Liver (tissue), 3 donors: Measurements from ENCODE around the gene EDC3.

Experiments
- EGR1 ChIP-seq, 2 donors: IDR thresholded peaks; 2 replicates each; pipeline ENCODE4 v1.6.1; 2016 to 2018; ENCODE audit warnings: antibody characterized with exemption in 2 of 2, low read depth in 2 of 2
- HNF4G ChIP-seq: IDR thresholded peaks from 2 replicates; pipeline ENCODE4 v1.6.1; 2016; ENCODE audit warnings: antibody characterized with exemption
- JUND ChIP-seq, 2 donors: IDR thresholded peaks; 2 replicates each; pipeline ENCODE4 v1.6.1; 2016; ENCODE audit warnings: antibody characterized with exemption in 2 of 2
- SP1 ChIP-seq: IDR thresholded peaks from 2 replicates; pipeline ENCODE4 v1.6.1; 2018; ENCODE audit warnings: antibody characterized with exemption, mild to moderate bottlenecking
- TAF1 ChIP-seq: conservative IDR thresholded peaks from 2 replicates; pipeline ENCODE4 v1.6.1; 2016; ENCODE audit warnings: antibody characterized with exemption, mild to moderate bottlenecking
- YY1 ChIP-seq: IDR thresholded peaks from 2 replicates; pipeline ENCODE4 v1.6.1; 2016; ENCODE audit warnings: antibody characterized with exemption, mild to moderate bottlenecking
- TF ChIP-seq, protein P1 (sequence below): fragments of 150-350 bp; IDR thresholded peaks from 2 replicates; pipeline ENCODE4 v1.5.1; 2017; ENCODE audit warnings: improper control_type of control experiment, low read depth, low read length; ENCODE audit not compliant: missing input control
- TF ChIP-seq, protein P2 (sequence below): IDR thresholded peaks from 2 replicates; pipeline ENCODE4 v1.6.1; 2016; ENCODE audit warnings: antibody characterized with exemption, mild to moderate bottlenecking
- TF ChIP-seq, protein P3 (sequence below): IDR thresholded peaks from 2 replicates; pipeline ENCODE4 v1.6.1; 2016; ENCODE audit warnings: antibody characterized with exemption
- TF ChIP-seq, protein P4 (sequence below): IDR thresholded peaks from 2 replicates; pipeline ENCODE4 v1.6.1; 2016; ENCODE audit warnings: antibody characterized with exemption
- donor health status: healthy.
- donor health status: healthy.

DNA sequence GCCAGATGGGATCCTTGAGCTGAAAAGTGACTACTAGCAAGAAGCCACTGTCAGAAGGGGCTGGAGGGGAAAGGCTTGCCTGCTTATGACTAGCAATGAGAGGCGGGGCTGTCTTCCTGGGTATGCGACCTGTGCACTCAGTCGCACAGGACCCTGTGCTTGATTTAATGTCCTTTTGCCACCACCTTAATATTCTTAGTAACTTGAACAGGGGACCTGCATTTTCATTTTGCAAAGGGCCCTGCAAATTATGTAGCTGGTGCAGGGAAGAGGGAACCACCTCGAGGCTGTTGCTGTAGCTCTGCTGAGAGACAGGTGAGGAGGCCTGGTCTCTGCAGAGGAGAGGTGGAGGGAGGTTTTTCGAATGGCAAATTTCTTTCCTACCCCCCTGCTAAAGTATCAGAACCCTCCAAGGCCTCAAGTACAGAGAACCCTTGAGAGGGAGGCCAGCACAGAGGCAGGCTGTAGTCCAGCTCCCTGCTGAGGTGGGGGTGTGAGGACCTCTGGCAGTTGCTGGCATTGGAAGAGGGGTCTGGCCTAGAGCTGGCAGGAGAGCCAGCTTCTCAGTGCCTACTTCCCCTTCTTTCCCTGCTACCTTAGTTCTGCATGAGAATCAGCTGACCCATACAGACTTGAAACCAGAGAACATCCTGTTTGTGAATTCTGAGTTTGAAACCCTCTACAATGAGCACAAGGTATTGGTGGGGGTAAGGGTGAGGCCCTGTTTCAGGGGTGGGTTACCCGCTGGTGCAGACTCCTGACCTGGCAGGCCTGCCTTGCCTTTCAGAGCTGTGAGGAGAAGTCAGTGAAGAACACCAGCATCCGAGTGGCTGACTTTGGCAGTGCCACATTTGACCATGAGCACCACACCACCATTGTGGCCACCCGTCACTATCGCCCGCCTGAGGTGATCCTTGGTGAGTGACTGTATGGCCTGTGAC, 68.8 kb downstream of the EDC3 start:
- TF ChIP-seq, protein P1, sequence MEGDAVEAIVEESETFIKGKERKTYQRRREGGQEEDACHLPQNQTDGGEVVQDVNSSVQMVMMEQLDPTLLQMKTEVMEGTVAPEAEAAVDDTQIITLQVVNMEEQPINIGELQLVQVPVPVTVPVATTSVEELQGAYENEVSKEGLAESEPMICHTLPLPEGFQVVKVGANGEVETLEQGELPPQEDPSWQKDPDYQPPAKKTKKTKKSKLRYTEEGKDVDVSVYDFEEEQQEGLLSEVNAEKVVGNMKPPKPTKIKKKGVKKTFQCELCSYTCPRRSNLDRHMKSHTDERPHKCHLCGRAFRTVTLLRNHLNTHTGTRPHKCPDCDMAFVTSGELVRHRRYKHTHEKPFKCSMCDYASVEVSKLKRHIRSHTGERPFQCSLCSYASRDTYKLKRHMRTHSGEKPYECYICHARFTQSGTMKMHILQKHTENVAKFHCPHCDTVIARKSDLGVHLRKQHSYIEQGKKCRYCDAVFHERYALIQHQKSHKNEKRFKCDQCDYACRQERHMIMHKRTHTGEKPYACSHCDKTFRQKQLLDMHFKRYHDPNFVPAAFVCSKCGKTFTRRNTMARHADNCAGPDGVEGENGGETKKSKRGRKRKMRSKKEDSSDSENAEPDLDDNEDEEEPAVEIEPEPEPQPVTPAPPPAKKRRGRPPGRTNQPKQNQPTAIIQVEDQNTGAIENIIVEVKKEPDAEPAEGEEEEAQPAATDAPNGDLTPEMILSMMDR: no peak
- TF ChIP-seq TAF1 (no peak), YY1 (no peak), JUND (IDR thresholded peaks at IDR 0.05) (no peak), HNF4G (no peak), EGR1 (IDR thresholded peaks at IDR 0.05; ENCODE audit: low read depth in 2 of 2) (no peak), SP1 (no peak)
- TF ChIP-seq, protein P2, sequence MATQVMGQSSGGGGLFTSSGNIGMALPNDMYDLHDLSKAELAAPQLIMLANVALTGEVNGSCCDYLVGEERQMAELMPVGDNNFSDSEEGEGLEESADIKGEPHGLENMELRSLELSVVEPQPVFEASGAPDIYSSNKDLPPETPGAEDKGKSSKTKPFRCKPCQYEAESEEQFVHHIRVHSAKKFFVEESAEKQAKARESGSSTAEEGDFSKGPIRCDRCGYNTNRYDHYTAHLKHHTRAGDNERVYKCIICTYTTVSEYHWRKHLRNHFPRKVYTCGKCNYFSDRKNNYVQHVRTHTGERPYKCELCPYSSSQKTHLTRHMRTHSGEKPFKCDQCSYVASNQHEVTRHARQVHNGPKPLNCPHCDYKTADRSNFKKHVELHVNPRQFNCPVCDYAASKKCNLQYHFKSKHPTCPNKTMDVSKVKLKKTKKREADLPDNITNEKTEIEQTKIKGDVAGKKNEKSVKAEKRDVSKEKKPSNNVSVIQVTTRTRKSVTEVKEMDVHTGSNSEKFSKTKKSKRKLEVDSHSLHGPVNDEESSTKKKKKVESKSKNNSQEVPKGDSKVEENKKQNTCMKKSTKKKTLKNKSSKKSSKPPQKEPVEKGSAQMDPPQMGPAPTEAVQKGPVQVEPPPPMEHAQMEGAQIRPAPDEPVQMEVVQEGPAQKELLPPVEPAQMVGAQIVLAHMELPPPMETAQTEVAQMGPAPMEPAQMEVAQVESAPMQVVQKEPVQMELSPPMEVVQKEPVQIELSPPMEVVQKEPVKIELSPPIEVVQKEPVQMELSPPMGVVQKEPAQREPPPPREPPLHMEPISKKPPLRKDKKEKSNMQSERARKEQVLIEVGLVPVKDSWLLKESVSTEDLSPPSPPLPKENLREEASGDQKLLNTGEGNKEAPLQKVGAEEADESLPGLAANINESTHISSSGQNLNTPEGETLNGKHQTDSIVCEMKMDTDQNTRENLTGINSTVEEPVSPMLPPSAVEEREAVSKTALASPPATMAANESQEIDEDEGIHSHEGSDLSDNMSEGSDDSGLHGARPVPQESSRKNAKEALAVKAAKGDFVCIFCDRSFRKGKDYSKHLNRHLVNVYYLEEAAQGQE: no peak
- TF ChIP-seq, protein P3, sequence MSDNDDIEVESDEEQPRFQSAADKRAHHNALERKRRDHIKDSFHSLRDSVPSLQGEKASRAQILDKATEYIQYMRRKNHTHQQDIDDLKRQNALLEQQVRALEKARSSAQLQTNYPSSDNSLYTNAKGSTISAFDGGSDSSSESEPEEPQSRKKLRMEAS: no peak
- TF ChIP-seq, protein P4, sequence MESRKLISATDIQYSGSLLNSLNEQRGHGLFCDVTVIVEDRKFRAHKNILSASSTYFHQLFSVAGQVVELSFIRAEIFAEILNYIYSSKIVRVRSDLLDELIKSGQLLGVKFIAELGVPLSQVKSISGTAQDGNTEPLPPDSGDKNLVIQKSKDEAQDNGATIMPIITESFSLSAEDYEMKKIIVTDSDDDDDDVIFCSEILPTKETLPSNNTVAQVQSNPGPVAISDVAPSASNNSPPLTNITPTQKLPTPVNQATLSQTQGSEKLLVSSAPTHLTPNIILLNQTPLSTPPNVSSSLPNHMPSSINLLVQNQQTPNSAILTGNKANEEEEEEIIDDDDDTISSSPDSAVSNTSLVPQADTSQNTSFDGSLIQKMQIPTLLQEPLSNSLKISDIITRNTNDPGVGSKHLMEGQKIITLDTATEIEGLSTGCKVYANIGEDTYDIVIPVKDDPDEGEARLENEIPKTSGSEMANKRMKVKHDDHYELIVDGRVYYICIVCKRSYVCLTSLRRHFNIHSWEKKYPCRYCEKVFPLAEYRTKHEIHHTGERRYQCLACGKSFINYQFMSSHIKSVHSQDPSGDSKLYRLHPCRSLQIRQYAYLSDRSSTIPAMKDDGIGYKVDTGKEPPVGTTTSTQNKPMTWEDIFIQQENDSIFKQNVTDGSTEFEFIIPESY: no peak
